Measurements from ENCODE around the gene YPEL1.
A peak's percentile ranks its signal among the peaks of the same experiment; 100 is the strongest.
"Not testable (repeated sequence)": the region's sequence is repeated elsewhere in the genome, so short reads cannot be mapped to it uniquely, and the experiment has no call there.

Gene YPEL1

GRCh38 chr22:21725956-21726649 lies 9.5 kb downstream of the YPEL1 start:
- no peak overlapping the region for H3K27ac Mint-ChIP-seq
- H3K36me3 Mint-ChIP-seq (ENCODE audit: low read depth): peaks cover 14% of the 10 kb centered on the region
- H3K9me3 Mint-ChIP-seq: no peaks in the 10 kb centered on the region
- peaks cover 19% of the 10 kb centered on the region for H3K4me1 Mint-ChIP-seq
- no peaks in the 10 kb centered on the region for H3K27me3 Mint-ChIP-seq (ENCODE audit: low read depth, poor library complexity)
- TF ChIP-seq CTCF (IDR thresholded peaks at IDR 0.05): no peak
- no peak for DNase-seq
- H3K4me3 Mint-ChIP-seq: no peak overlapping the region

- not testable (repeated sequence) for H3K27me3 Mint-ChIP-seq (ENCODE audit: low read depth, poor library complexity); H3K9me3 Mint-ChIP-seq; H3K4me3 Mint-ChIP-seq; DNase-seq; H3K36me3 Mint-ChIP-seq (ENCODE audit: low read depth); H3K4me1 Mint-ChIP-seq; H3K27ac Mint-ChIP-seq
Observed at GRCh38 chr22:21724496-21724895, 11.1 kb downstream of the YPEL1 start.

GRCh38 chr22:21721195-21721852 lies 14.3 kb downstream of the YPEL1 start:
- peaks cover 12% of the 10 kb centered on the region for H3K4me1 Mint-ChIP-seq
- H3K4me3 Mint-ChIP-seq; H3K27me3 Mint-ChIP-seq (ENCODE audit: low read depth, poor library complexity); H3K9me3 Mint-ChIP-seq; H3K27ac Mint-ChIP-seq; DNase-seq: not testable (repeated sequence)
- peaks cover 19% of the 10 kb centered on the region for H3K36me3 Mint-ChIP-seq (ENCODE audit: low read depth)

- H3K36me3 Mint-ChIP-seq (ENCODE audit: low read depth): peaks cover 19% of the 10 kb centered on the region
- H3K4me1 Mint-ChIP-seq: peaks cover 16% of the 10 kb centered on the region
- not testable (repeated sequence) for H3K4me3 Mint-ChIP-seq; H3K9me3 Mint-ChIP-seq; DNase-seq; H3K27ac Mint-ChIP-seq; H3K27me3 Mint-ChIP-seq (ENCODE audit: low read depth, poor library complexity)
Observed at GRCh38 chr22:21720191-21720859, 15.3 kb downstream of the YPEL1 start.

GRCh38 chr22:21719024-21719423 lies 16.6 kb downstream of the YPEL1 start:
- peak overlapping the region; percentile 8 for H3K27ac Mint-ChIP-seq
- TF ChIP-seq CTCF (IDR thresholded peaks at IDR 0.05): no peak
- H3K9me3 Mint-ChIP-seq: no peaks in the 10 kb centered on the region
- peaks cover 19% of the 10 kb centered on the region for H3K36me3 Mint-ChIP-seq (ENCODE audit: low read depth)
- no peak for DNase-seq
- peaks cover 21% of the 10 kb centered on the region for H3K4me1 Mint-ChIP-seq
- H3K27me3 Mint-ChIP-seq (ENCODE audit: low read depth, poor library complexity): no peaks in the 10 kb centered on the region
- no peak overlapping the region for H3K4me3 Mint-ChIP-seq

- no peak for DNase-seq
- TF ChIP-seq CTCF (IDR thresholded peaks at IDR 0.05): no peak
- Mint-ChIP-seq H3K9me3 (no peaks in the 10 kb centered on the region), H3K27ac (peak overlapping the region; percentile 52), H3K36me3 (ENCODE audit: low read depth) (peaks cover 19% of the 10 kb centered on the region), H3K4me3 (no peak overlapping the region), H3K27me3 (ENCODE audit: low read depth, poor library complexity) (no peaks in the 10 kb centered on the region), H3K4me1 (peaks cover 23% of the 10 kb centered on the region)
Observed at GRCh38 chr22:21718499-21718898, 17.1 kb downstream of the YPEL1 start.

- not testable (repeated sequence) for DNase-seq; H3K27ac Mint-ChIP-seq; H3K27me3 Mint-ChIP-seq (ENCODE audit: low read depth, poor library complexity); H3K4me3 Mint-ChIP-seq; H3K9me3 Mint-ChIP-seq
- H3K4me1 Mint-ChIP-seq: peaks cover 34% of the 10 kb centered on the region
- H3K36me3 Mint-ChIP-seq (ENCODE audit: low read depth): peaks cover 15% of the 10 kb centered on the region
Observed at GRCh38 chr22:21716395-21717122, 19.0 kb downstream of the YPEL1 start.
